22Rv1 (cell line): Measurements from ENCODE around the gene LHPP.

Experiments used
- CTCF ChIP-seq: fragments of 450-650 bp; IDR thresholded peaks from 2 replicates; pipeline ENCODE4 v1.5.1; 2017; ENCODE audit warnings: mild to moderate bottlenecking
- ZFX ChIP-seq: fragments of 450-650 bp; IDR thresholded peaks from 2 replicates; pipeline ENCODE4 v1.6.1; 2017; ENCODE audit warnings: antibody characterized with exemption, borderline replicate concordance

GRCh38 chr10:124419635-124420034 is 42.0 kb upstream of the LHPP start:
- TF ChIP-seq CTCF = no peak
- TF ChIP-seq ZFX = no peak
